ENCODE measurements around the gene NUP50.

NUP50 gene

GRCh38 chr22:45196926-45197605, 33.3 kb downstream of the NUP50 start:
- no peak for DNase-seq

- no peak for DNase-seq
Observed at GRCh38 chr22:45197606-45198462, 34.1 kb downstream of the NUP50 start.

GRCh38 chr22:45198463-45198795, 34.7 kb downstream of the NUP50 start:
- no peak for DNase-seq

GRCh38 chr22:45199723-45200122, 36.0 kb downstream of the NUP50 start:
- no peak for DNase-seq

GRCh38 chr22:45200230-45200629, 36.5 kb downstream of the NUP50 start:
- DNase-seq, result no peak

- DNase-seq, result no peak
Observed at GRCh38 chr22:45200860-45201511, 37.3 kb downstream of the NUP50 start.

- DNase-seq, result no peak
Observed at GRCh38 chr22:45201678-45202332, 38.1 kb downstream of the NUP50 start.

- no peak for DNase-seq
Observed at GRCh38 chr22:45202333-45203149, 38.8 kb downstream of the NUP50 start.

GRCh38 chr22:45203150-45203951, 39.6 kb downstream of the NUP50 start:
- DNase-seq, result no peak

- no peak for DNase-seq
Observed at GRCh38 chr22:45204241-45204640, 40.5 kb downstream of the NUP50 start.

GRCh38 chr22:45204819-45205218, 41.1 kb downstream of the NUP50 start:
- DNase-seq, result no peak

- DNase-seq, result no peak
Observed at GRCh38 chr22:45205276-45205925, 41.7 kb downstream of the NUP50 start.

GRCh38 chr22:45206233-45206632, 42.5 kb downstream of the NUP50 start:
- DNase-seq, result no peak

- no peak for DNase-seq
Observed at GRCh38 chr22:45207533-45207932, 43.8 kb downstream of the NUP50 start.

- no peak for DNase-seq
Observed at GRCh38 chr22:45207981-45208664, 44.4 kb downstream of the NUP50 start.

- no peak for DNase-seq
Observed at GRCh38 chr22:45208696-45208992, 44.9 kb downstream of the NUP50 start.

GRCh38 chr22:45208993-45209838, 45.5 kb downstream of the NUP50 start:
- no peak for DNase-seq

GRCh38 chr22:45210174-45210573, 46.4 kb downstream of the NUP50 start:
- no peak for DNase-seq

GRCh38 chr22:45210577-45210976, 46.9 kb downstream of the NUP50 start:
- no peak for DNase-seq

GRCh38 chr22:45210991-45211390, 47.3 kb downstream of the NUP50 start:
- no peak for DNase-seq

All from activated CD4-positive, alpha-beta T cell treated with anti-CD3 and anti-CD28 coated beads, Interleukin-2, amount 50 U/mL, for 16 hours (primary cell).